ENCODE data around the gene PPP2R3B. TPM values are rescaled to one million over a fixed set of nuclear protein-coding genes. Genes with fewer than 3 reads are reported as not detected.

The PPP2R3B gene
- total RNA-seq, 2 donors from 2014 or later = 72.5 to 98.7 TPM

DNA sequence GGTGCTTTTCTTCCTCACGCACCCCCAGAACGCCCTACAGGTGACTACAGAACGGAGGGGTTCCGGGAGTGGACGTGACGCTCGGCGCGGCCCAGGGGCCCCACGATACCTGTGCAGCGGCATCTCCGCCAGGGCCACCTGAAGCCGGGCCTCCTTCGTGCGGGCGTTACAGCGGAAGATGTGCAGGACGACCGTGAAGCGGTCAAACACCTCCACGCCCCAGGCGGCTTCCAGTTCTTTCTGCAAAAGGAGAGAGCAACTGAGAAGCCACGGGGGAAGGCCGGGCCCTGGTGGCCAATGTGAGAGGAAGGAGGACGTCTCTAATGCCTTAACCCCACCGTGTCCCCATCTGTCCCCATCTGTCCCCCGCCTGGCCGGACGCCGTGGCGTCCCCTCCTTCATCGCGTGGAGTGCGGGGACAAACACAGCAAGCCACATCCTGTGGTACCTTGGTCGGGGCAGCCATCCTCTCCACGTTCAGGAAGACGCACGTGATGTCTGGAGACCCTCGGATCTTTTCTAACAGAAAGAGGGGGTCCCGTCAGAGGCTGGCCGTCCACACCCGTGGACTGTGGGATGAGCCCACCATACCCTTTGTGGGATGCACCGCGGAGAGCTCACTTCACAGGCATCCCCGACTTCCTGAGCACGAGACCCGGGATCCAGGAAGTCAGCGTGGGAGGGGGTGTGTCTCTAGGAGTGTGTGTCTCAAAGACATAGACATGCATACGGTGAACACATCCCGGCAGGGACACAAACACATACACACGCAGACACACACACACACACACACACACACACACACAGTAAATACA lies 71.7 kb downstream of the PPP2R3B start:
- H3K4me3 Mint-ChIP-seq = no peak overlapping the region
- 94 to 95% methylated on average over 38 to 50 of the region's 51 CpGs for WGBS, 2 experiments (ENCODE audit: insufficient coverage in 1 of 2, insufficient read length in 1 of 2)
- Histone ChIP-seq H3K9me3 (ENCODE audit: control insufficient read depth, low read length) (no peaks in the 10 kb centered on the region), H3K36me3 (ENCODE audit: control insufficient read depth, insufficient read depth, low read length) (peaks cover 41% of the 10 kb centered on the region), H3K9ac (ENCODE audit: extremely low read depth, low read length, poor library complexity, severe bottlenecking) (no peak overlapping the region), H3K4me1 (ENCODE audit: control insufficient read depth, insufficient read depth, low read length) (no peaks in the 10 kb centered on the region), H3K27me3 (ENCODE audit: control insufficient read depth, insufficient read depth, low read length, poor library complexity, severe bottlenecking) (no peaks in the 10 kb centered on the region), H3K27ac (ENCODE audit: low read depth, low read length) (no peak overlapping the region), H3K4me3 (ENCODE audit: low read length) (no peak overlapping the region)
- H3K36me3 Mint-ChIP-seq (ENCODE audit: low read depth) = peaks cover 24% of the 10 kb centered on the region
- no peak overlapping the region for H3K27ac Mint-ChIP-seq
- DNase-seq = no peak
- TF ChIP-seq, protein P1, sequence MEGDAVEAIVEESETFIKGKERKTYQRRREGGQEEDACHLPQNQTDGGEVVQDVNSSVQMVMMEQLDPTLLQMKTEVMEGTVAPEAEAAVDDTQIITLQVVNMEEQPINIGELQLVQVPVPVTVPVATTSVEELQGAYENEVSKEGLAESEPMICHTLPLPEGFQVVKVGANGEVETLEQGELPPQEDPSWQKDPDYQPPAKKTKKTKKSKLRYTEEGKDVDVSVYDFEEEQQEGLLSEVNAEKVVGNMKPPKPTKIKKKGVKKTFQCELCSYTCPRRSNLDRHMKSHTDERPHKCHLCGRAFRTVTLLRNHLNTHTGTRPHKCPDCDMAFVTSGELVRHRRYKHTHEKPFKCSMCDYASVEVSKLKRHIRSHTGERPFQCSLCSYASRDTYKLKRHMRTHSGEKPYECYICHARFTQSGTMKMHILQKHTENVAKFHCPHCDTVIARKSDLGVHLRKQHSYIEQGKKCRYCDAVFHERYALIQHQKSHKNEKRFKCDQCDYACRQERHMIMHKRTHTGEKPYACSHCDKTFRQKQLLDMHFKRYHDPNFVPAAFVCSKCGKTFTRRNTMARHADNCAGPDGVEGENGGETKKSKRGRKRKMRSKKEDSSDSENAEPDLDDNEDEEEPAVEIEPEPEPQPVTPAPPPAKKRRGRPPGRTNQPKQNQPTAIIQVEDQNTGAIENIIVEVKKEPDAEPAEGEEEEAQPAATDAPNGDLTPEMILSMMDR (conservative IDR thresholded peaks at IDR 0.05) = no peak
- no peaks in the 10 kb centered on the region for H3K27me3 Mint-ChIP-seq (ENCODE audit: insufficient read depth)
- H3K9me3 Mint-ChIP-seq = peaks cover 2% of the 10 kb centered on the region
- no peaks in the 10 kb centered on the region for H3K4me1 Mint-ChIP-seq

DNA sequence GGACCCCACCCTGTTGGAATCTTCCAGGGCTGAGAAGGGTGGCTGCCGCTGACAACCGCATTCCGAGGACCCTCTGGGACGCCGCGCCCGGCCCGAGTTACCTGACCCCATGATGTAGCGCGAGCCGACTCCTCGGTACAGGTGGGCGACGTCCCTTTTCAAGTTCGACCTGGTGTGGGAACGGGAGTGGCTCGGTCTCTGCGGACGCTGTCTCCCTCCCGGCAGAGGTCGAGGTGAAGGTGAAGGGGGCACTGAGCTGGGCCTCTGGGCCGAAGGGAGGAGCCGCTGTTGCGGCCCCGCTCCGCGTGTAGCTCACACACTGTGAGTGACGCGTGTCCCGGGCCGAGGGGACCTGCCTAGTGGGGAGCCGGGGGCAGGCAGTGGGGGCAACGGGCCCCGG lies 72.7 kb downstream of the PPP2R3B start:
- H3K9ac ChIP-seq (ENCODE audit: extremely low read depth, low read length, poor library complexity, severe bottlenecking) = no peak overlapping the region
- no peak for DNase-seq
- Mint-ChIP-seq H3K27ac (no peak overlapping the region), H3K4me1 (no peaks in the 10 kb centered on the region), H3K27me3 (ENCODE audit: insufficient read depth) (no peaks in the 10 kb centered on the region), H3K4me3 (no peak overlapping the region), H3K36me3 (ENCODE audit: low read depth) (peaks cover 31% of the 10 kb centered on the region), H3K9me3 (peaks cover 2% of the 10 kb centered on the region)
- H3K36me3 ChIP-seq (ENCODE audit: control insufficient read depth, insufficient read depth, low read length) = peaks cover 45% of the 10 kb centered on the region
- no peak overlapping the region for H3K4me3 ChIP-seq (ENCODE audit: low read length)
- no peak overlapping the region for H3K27ac ChIP-seq (ENCODE audit: low read depth, low read length)
- no peaks in the 10 kb centered on the region for H3K27me3 ChIP-seq (ENCODE audit: control insufficient read depth, insufficient read depth, low read length, poor library complexity, severe bottlenecking)
- 94 to 95% methylated on average over 17 to 34 of the region's 34 CpGs for WGBS, 2 experiments (ENCODE audit: insufficient coverage in 1 of 2, insufficient read length in 1 of 2)
- TF ChIP-seq, protein P1 (conservative IDR thresholded peaks at IDR 0.05) = no peak
- no peaks in the 10 kb centered on the region for H3K9me3 ChIP-seq (ENCODE audit: control insufficient read depth, low read length)
- H3K4me1 ChIP-seq (ENCODE audit: control insufficient read depth, insufficient read depth, low read length) = no peaks in the 10 kb centered on the region

GRCh38 chrX:313546-313945 lies 73.2 kb downstream of the PPP2R3B start:
- TF ChIP-seq, protein P1 (conservative IDR thresholded peaks at IDR 0.05) = no peak
- Histone ChIP-seq H3K4me3 (ENCODE audit: low read length) (no peak overlapping the region), H3K36me3 (ENCODE audit: control insufficient read depth, insufficient read depth, low read length) (peaks cover 48% of the 10 kb centered on the region), H3K27ac (ENCODE audit: low read depth, low read length) (no peak overlapping the region), H3K9ac (ENCODE audit: extremely low read depth, low read length, poor library complexity, severe bottlenecking) (no peak overlapping the region), H3K4me1 (ENCODE audit: control insufficient read depth, insufficient read depth, low read length) (no peaks in the 10 kb centered on the region), H3K9me3 (ENCODE audit: control insufficient read depth, low read length) (no peaks in the 10 kb centered on the region), H3K27me3 (ENCODE audit: control insufficient read depth, insufficient read depth, low read length, poor library complexity, severe bottlenecking) (no peaks in the 10 kb centered on the region)
- H3K27me3 Mint-ChIP-seq (ENCODE audit: insufficient read depth) = no peaks in the 10 kb centered on the region
- H3K36me3 Mint-ChIP-seq (ENCODE audit: low read depth) = peaks cover 34% of the 10 kb centered on the region
- DNase-seq = no peak
- no peak overlapping the region for H3K4me3 Mint-ChIP-seq
- 94 to 96% methylated on average over 3 to 8 of the region's 8 CpGs for WGBS, 2 experiments (ENCODE audit: insufficient coverage in 1 of 2, insufficient read length in 1 of 2)
- peaks cover 2% of the 10 kb centered on the region for H3K9me3 Mint-ChIP-seq
- H3K4me1 Mint-ChIP-seq = no peaks in the 10 kb centered on the region
- H3K27ac Mint-ChIP-seq = no peak overlapping the region
